ENCODE data around the gene UBE2E1. TPM values are rescaled to one million over a fixed set of nuclear protein-coding genes. Genes with fewer than 3 reads are reported as not detected.
A peak's percentile ranks its signal among the peaks of the same experiment; 100 is the strongest.

UBE2E1 gene
- total and polyA plus RNA-seq, 2 experiments from 2014 or later = 39.9 to 120 TPM

GRCh38 chr3:23760871-23761373, 44.8 kb upstream of the UBE2E1 start:
- Mint-ChIP-seq H3K4me3 (0 out of 3 replicates have a peak overlapping the region, but pooled peaks have one; percentile 8), H3K9me3 (no peaks in the 10 kb centered on the region), H3K4me1 (peaks cover 42% of the 10 kb centered on the region), H3K36me3 (ENCODE audit: low read depth) (no peaks in the 10 kb centered on the region), H3K27me3 (ENCODE audit: insufficient read depth, low read depth, poor library complexity) (peaks cover 6% of the 10 kb centered on the region), H3K27ac (peak overlapping the region; percentile 63)
- no peaks in the 10 kb centered on the region for H3K9me2 ChIP-seq (ENCODE audit: insufficient read depth)
- H3K79me2 ChIP-seq (replicated peaks; ENCODE audit: insufficient read depth) = no peaks in the 10 kb centered on the region
- peak; percentile 84 for ATAC-seq
- H3K4me2 ChIP-seq = peak overlapping the region; percentile 69
- H3K36me3 ChIP-seq (ENCODE audit: insufficient read depth) = no peaks in the 10 kb centered on the region
- TF ChIP-seq, protein P1, sequence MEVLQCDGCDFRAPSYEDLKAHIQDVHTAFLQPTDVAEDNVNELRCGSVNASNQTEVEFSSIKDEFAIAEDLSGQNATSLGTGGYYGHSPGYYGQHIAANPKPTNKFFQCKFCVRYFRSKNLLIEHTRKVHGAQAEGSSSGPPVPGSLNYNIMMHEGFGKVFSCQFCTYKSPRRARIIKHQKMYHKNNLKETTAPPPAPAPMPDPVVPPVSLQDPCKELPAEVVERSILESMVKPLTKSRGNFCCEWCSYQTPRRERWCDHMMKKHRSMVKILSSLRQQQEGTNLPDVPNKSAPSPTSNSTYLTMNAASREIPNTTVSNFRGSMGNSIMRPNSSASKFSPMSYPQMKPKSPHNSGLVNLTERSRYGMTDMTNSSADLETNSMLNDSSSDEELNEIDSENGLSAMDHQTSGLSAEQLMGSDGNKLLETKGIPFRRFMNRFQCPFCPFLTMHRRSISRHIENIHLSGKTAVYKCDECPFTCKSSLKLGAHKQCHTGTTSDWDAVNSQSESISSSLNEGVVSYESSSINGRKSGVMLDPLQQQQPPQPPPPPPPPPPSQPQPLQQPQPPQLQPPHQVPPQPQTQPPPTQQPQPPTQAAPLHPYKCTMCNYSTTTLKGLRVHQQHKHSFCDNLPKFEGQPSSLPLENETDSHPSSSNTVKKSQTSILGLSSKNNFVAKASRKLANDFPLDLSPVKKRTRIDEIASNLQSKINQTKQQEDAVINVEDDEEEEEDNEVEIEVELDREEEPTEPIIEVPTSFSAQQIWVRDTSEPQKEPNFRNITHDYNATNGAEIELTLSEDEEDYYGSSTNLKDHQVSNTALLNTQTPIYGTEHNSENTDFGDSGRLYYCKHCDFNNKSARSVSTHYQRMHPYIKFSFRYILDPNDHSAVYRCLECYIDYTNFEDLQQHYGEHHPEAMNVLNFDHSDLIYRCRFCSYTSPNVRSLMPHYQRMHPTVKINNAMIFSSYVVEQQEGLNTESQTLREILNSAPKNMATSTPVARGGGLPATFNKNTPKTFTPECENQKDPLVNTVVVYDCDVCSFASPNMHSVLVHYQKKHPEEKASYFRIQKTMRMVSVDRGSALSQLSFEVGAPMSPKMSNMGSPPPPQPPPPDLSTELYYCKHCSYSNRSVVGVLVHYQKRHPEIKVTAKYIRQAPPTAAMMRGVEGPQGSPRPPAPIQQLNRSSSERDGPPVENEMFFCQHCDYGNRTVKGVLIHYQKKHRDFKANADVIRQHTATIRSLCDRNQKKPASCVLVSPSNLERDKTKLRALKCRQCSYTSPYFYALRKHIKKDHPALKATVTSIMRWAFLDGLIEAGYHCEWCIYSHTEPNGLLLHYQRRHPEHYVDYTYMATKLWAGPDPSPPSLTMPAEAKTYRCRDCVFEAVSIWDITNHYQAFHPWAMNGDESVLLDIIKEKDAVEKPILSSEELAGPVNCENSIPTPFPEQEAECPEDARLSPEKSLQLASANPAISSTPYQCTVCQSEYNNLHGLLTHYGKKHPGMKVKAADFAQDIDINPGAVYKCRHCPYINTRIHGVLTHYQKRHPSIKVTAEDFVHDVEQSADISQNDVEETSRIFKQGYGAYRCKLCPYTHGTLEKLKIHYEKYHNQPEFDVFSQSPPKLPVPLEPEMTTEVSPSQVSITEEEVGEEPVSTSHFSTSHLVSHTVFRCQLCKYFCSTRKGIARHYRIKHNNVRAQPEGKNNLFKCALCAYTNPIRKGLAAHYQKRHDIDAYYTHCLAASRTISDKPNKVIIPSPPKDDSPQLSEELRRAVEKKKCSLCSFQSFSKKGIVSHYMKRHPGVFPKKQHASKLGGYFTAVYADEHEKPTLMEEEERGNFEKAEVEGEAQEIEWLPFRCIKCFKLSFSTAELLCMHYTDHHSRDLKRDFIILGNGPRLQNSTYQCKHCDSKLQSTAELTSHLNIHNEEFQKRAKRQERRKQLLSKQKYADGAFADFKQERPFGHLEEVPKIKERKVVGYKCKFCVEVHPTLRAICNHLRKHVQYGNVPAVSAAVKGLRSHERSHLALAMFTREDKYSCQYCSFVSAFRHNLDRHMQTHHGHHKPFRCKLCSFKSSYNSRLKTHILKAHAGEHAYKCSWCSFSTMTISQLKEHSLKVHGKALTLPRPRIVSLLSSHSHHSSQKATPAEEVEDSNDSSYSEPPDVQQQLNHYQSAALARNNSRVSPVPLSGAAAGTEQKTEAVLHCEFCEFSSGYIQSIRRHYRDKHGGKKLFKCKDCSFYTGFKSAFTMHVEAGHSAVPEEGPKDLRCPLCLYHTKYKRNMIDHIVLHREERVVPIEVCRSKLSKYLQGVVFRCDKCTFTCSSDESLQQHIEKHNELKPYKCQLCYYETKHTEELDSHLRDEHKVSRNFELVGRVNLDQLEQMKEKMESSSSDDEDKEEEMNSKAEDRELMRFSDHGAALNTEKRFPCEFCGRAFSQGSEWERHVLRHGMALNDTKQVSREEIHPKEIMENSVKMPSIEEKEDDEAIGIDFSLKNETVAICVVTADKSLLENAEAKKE (CRISPR knock-in tag; IDR thresholded peaks at IDR 0.05) = no peak
- no peak for TF ChIP-seq NANOG (IDR thresholded peaks at IDR 0.05; ENCODE audit: borderline replicate concordance)
- TF ChIP-seq, protein P2, sequence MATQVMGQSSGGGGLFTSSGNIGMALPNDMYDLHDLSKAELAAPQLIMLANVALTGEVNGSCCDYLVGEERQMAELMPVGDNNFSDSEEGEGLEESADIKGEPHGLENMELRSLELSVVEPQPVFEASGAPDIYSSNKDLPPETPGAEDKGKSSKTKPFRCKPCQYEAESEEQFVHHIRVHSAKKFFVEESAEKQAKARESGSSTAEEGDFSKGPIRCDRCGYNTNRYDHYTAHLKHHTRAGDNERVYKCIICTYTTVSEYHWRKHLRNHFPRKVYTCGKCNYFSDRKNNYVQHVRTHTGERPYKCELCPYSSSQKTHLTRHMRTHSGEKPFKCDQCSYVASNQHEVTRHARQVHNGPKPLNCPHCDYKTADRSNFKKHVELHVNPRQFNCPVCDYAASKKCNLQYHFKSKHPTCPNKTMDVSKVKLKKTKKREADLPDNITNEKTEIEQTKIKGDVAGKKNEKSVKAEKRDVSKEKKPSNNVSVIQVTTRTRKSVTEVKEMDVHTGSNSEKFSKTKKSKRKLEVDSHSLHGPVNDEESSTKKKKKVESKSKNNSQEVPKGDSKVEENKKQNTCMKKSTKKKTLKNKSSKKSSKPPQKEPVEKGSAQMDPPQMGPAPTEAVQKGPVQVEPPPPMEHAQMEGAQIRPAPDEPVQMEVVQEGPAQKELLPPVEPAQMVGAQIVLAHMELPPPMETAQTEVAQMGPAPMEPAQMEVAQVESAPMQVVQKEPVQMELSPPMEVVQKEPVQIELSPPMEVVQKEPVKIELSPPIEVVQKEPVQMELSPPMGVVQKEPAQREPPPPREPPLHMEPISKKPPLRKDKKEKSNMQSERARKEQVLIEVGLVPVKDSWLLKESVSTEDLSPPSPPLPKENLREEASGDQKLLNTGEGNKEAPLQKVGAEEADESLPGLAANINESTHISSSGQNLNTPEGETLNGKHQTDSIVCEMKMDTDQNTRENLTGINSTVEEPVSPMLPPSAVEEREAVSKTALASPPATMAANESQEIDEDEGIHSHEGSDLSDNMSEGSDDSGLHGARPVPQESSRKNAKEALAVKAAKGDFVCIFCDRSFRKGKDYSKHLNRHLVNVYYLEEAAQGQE (IDR thresholded peaks at IDR 0.05; ENCODE audit: unreplicated experiment) = no peak
- TF ChIP-seq POLR2AphosphoS5 (IDR thresholded peaks at IDR 0.05; ENCODE audit: low read depth) = no peak
- no peak for TF ChIP-seq ZNF331 (CRISPR knock-in tag; IDR thresholded peaks at IDR 0.05; ENCODE audit: low read depth)
- no peak for TF ChIP-seq EZH2 (IDR thresholded peaks at IDR 0.05; ENCODE audit: low read depth, unreplicated experiment)
- TF ChIP-seq STAT1 (IDR thresholded peaks at IDR 0.05; ENCODE audit: unreplicated experiment) = no peak
- no peak for TF ChIP-seq CREB1 (CRISPR knock-in tag; IDR thresholded peaks at IDR 0.05; ENCODE audit: low read depth)
- TF ChIP-seq JUNB (IDR thresholded peaks at IDR 0.05; ENCODE audit: unreplicated experiment) = no peak
- H3K27me3 ChIP-seq (ENCODE audit: insufficient read depth) = no peaks in the 10 kb centered on the region
- peak overlapping the region; percentile 72; the same call in 1 of the 2 replicates for H3K27ac ChIP-seq (ENCODE audit: low read depth)
- no peaks in the 10 kb centered on the region for H4K20me1 ChIP-seq (replicated peaks; ENCODE audit: insufficient read depth)
- no peak overlapping the region; the same call in 1 of the 2 replicates for H3K4me3 ChIP-seq
- DNase-seq (ENCODE audit: low spot score) = peak; percentile 41
- H2AFZ ChIP-seq = peak overlapping the region; percentile 83
- H3K4me1 ChIP-seq (ENCODE audit: insufficient read depth) = peaks cover 49% of the 10 kb centered on the region
- peaks cover 6% of the 10 kb centered on the region; the same call in 1 of the 2 replicates for H3F3A ChIP-seq (replicated peaks; ENCODE audit: low read depth)

All from GM23338 (cell line).